ENCODE measurements around the gene RHOF. TPM values are rescaled to one million over a fixed set of nuclear protein-coding genes. Genes with fewer than 3 reads are reported as not detected.
A peak's percentile ranks its signal among the peaks of the same experiment; 100 is the strongest.

RHOF gene
- total and polyA plus RNA-seq, 2 of the 13 experiments (the other 11 are each of a cell fraction or from before 2014, with no cell fraction given) = 14.6 to 32.2 TPM

DNA sequence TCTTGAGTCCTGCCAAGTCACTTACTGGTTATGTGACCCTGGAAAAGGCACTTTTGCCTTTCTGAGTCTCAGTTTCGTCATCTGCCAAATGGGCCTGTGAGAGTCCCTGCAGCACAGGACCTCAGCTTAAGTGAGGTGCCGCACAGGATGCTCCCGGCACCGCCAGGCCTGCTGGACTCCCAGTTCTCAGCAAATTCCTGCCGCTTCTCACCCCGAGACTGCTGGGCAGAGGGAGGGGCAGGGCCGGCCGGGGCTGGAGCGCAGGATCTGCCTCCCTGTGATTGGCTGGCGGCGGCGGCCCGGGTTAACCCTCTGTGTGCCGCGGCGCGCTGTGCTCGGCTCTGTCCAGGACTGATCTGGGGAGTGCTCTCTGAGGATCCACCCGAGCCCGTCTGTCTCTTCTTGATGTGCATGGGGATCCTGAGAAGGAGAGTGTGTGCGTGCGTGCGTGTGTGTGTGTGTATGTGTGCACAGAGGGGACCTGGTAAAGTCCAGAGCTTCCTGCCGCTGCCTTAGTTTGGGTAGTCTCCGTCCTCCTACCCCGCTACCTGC lies 18.9 kb upstream of the RHOF start (continued):
- TF ChIP-seq GLI4 (CRISPR knock-in tag; IDR thresholded peaks at IDR 0.05; ENCODE audit: borderline replicate concordance) (0 out of 2 replicates have a peak, but pooled peaks have one; percentile 56), ZNF234 (CRISPR knock-in tag; conservative IDR thresholded peaks at IDR 0.05) (no peak; the same call in 1 of the 2 replicates), ARID4A (CRISPR knock-in tag; IDR thresholded peaks at IDR 0.05; ENCODE audit: borderline replicate concordance) (no peak), NCOA5 (CRISPR knock-in tag; IDR thresholded peaks at IDR 0.05) (no peak), ZNF3 (CRISPR knock-in tag; IDR thresholded peaks at IDR 0.05) (no peak), AKAP8 (CRISPR knock-in tag; IDR thresholded peaks at IDR 0.05) (no peak), GLMP (CRISPR knock-in tag; IDR thresholded peaks at IDR 0.05; ENCODE audit: borderline replicate concordance) (no peak), TAF1 (CRISPR knock-in tag; IDR thresholded peaks at IDR 0.05) (peak; percentile 40; the same call in 1 of the 2 replicates), FOXC1 (CRISPR knock-in tag; IDR thresholded peaks at IDR 0.05; ENCODE audit: borderline replicate concordance) (no peak), ZNF749 (CRISPR knock-in tag; IDR thresholded peaks at IDR 0.05; ENCODE audit: borderline replicate concordance) (no peak), ZNF740 (CRISPR knock-in tag; IDR thresholded peaks at IDR 0.05) (no peak), FLYWCH1 (CRISPR knock-in tag; IDR thresholded peaks at IDR 0.05) (no peak), TEAD2 (CRISPR knock-in tag; IDR thresholded peaks at IDR 0.05) (no peak), ZNF766 (CRISPR knock-in tag; IDR thresholded peaks at IDR 0.05; ENCODE audit: borderline replicate concordance) (no peak), KLF11 (CRISPR knock-in tag; IDR thresholded peaks at IDR 0.05) (no peak), RXRB (CRISPR knock-in tag; IDR thresholded peaks at IDR 0.05; ENCODE audit: borderline replicate concordance) (0 out of 2 replicates have a peak, but pooled peaks have one; percentile 2), ZFX (CRISPR knock-in tag; IDR thresholded peaks at IDR 0.05; ENCODE audit: low read depth) (no peak), POLR2G (IDR thresholded peaks at IDR 0.05; ENCODE audit: low read depth, low read length) (no peak), ZNF282 (IDR thresholded peaks at IDR 0.05; ENCODE audit: partially characterized antibody) (no peak), SPEN (CRISPR knock-in tag; IDR thresholded peaks at IDR 0.05; ENCODE audit: low read depth) (no peak), POLR2AphosphoS2 (IDR thresholded peaks at IDR 0.05; ENCODE audit: low read depth, low read length) (no peak), CENPX (CRISPR knock-in tag; IDR thresholded peaks at IDR 0.05) (no peak)
- TF ChIP-seq, protein P1, sequence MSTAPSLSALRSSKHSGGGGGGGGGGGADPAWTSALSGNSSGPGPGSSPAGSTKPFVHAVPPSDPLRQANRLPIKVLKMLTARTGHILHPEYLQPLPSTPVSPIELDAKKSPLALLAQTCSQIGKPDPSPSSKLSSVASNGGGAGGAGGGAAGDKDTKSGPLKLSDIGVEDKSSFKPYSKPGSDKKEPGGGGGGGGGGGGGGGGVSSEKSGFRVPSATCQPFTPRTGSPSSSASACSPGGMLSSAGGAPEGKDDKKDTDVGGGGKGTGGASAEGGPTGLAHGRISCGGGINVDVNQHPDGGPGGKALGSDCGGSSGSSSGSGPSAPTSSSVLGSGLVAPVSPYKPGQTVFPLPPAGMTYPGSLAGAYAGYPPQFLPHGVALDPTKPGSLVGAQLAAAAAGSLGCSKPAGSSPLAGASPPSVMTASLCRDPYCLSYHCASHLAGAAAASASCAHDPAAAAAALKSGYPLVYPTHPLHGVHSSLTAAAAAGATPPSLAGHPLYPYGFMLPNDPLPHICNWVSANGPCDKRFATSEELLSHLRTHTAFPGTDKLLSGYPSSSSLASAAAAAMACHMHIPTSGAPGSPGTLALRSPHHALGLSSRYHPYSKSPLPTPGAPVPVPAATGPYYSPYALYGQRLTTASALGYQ (CRISPR knock-in tag; IDR thresholded peaks at IDR 0.05) = no peak

Measured in HepG2 (cell line).